CD4-positive, alpha-beta T cell treated with Interleukin-10 for 1 hour (primary cell): ENCODE results near the gene DLK2.
"Not testable (repeated sequence)": the region's sequence is repeated elsewhere in the genome, so short reads cannot be mapped to it uniquely, and the experiment has no call there.

Experiments used
- DNase-seq: peaks from one replicate; pipeline ENCODE4 v3.0.0-alpha.2; 2020

The DLK2 gene

DNA sequence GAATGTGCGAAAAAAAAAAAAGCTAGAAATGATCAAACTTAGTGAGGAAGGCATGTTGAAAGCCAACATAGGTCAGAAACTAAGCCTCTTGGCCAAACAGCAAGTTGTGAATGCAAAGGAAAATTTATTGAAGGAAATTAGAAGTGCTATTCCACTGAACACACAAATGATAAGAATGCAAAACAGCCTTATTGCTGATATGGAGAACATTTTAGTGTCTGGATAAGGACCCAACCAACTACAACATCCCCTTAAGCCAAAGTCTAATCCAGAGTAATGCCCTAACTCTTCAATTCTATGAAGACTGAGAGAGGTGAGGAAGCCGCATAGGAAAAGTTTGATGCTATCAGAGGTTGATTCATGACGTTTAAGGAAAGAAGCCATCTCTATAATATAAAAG is 33.5 kb downstream of the DLK2 start:
- no peak for DNase-seq

DNA sequence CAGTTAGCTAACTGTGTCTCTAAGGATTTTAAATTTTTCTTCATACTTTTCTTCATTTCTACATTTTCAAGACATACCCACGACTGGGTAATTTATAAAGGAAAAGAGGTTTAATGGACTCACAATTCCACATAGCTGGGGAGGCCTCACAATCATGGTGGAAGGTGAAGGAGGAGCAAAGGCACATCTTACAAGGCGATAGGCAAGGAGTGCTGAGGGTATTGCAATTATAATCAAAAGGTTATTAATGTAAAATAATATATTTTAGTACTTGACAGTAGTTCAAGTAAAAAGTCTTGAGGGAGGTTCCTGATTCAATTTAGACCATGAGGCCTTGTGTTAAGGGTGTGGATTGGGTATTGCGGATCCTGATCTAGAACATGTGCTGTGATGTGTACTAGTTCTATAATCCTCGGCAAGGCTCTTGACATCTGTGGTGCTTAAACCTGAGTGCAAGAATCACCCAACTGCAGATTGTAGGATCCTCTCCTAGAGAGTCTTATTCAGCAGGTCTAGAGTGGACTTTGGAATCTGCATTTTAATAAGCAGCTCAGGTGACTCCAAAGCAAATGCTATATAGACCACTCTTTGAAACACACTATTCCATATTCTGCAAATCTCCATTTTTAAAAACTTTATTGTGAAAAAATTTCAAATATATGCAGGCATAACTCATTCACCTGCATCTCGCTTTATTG is 35.2 kb downstream of the DLK2 start:
- DNase-seq: no peak

DNA sequence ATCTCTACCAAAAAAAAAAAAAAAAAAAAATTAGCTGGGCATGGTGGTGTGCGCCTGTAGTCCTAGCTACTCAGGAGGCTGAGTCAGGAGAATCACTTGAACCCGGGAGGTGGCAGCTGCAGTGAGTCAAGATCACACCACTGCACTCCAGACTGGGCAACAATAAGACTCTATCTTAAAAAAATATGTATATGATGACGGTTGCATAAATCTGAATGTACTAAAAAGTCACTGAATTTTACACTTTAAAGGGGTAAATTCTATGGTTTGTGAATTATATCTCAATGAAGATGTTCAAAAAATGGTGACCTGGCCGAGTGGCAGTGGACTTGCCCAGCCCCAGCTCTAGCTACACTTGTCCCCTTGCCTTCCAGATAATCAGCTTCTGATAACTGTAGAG is 38.4 kb downstream of the DLK2 start:
- no peak for DNase-seq

DNA sequence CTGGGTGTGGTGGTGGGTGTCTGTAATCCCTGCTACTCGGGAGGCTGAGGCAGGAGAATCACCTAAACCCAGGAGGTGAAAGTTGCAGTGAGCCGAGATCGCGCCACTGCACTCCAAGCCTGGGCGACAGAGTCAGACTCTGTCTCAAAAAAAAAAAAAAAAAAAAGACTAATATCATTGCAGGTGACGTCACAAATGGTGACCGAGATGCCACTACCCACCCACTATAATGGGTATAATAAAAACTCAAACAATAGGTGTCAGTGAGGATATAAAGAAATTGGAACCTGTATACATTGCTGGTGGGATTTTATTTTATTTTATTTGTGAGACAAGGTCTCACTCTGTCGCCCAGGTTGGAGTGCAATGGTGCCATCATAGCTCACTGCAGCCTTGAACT is 40.1 kb downstream of the DLK2 start:
- not testable (repeated sequence) for DNase-seq

DNA sequence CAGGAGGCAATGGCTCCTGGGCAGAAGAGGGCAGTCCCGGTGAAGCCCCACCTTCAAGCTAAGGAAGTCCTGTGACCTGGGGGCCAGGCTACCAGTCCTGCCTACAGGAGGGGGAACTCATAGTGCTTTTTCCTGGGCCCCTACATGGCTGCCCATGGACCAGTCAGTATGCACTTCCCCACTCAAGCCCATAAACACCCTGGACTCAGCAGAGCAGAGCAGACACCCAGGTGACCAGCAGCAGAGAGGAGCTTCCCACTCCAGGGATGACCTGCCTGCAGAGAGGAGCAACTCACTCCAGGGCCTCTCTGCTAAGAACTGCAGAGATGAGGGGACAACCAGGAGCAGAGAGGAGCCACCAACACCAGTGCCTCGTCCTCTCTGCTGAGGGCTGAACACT is 42.3 kb downstream of the DLK2 start:
- DNase-seq: no peak

DNA sequence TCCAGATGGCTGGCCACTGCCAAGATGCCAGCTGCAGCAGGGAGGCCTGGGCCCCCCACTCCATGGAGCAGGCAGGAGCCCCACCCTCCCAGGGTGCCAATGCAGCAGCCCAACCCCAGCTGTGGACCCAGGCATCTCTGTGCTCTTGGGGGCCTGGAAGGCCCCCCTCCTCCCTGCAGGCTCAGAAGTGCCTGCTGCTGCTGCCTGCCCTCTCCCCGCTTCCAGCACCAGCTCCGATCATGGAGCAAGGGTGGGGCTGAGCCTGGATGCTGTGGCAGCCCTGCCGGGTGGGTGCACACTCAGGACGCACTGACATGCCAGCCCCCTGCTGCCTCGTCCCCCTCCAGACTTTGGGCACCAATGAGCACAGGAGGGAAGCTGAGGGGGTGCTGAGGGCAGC is 42.8 kb downstream of the DLK2 start:
- DNase-seq: no peak

DNA sequence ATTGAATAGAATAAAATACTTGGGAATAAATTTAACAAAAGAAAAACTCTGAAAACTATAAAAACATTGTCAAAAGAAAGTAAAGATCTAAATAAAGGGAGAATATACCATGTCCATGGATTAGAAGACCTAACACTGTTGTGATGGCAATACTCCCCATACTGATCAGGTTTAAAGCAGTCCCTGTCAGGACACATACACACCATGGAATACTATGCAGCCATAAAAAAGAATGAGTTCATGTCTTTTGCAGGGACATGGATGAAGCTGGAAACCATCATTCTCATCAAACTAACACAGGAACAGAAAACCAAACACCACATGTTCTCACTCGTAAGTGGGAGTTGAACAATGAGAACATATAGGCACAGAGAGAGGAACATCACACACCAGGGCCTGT is 44.6 kb downstream of the DLK2 start:
- not testable (repeated sequence) for DNase-seq

DNA sequence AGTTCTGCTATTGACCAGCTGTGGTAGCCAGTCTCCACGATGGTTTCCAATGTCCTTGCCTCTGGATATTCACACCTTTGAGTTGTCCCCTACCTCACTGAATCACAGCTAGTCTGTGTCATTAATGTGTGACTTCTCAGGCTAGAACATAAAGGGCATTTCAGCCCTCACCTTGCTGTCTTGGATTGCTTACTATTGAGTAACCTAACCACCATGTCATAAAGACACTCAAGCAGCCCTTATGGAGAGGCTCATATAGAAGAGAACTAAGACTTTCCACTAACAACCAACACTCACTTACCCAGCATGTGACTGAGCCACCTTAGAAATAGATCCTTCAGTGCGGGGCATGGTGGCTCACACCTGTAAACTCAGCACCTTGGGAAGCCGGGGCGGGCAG is 47.1 kb downstream of the DLK2 start:
- no peak for DNase-seq

DNA sequence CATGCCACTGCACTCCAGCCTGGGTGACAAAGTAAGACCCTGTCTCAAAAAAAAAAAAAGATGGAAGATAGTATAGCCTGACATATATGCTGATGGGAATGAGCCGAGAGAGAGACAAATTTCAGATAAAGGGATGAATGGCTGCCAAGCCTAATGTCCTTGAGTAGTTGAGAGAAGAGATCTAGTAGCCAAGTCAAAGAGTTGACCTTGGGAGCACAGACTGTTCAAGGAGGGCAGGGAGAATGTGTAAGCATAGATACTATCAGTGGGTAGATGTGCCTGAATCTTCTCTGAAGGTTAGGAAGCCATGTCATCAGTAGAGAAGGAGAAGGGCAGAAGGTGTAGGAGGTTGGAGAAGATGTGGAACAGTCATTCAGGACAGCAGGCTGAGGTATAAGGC is 48.1 kb downstream of the DLK2 start:
- no peak for DNase-seq

DNA sequence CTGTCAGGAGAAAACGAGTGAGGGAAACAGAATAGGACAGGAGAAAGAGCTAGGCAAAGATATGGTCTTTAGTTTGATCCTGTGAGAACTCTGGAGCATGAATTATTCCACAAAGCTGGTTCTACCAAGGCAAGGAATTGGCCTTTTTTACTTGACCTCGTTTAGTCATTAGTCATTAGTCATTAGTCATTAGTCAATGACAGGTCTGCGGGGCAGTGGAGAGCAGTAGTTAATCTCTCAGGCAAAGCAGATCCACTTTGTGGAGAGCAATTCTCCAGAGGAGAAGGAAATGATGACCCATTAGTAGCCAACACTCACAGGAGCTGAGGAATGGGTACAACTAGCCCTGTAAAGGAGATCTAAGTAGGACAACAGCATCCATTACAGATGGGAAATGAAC is 50.0 kb downstream of the DLK2 start:
- no peak for DNase-seq

DNA sequence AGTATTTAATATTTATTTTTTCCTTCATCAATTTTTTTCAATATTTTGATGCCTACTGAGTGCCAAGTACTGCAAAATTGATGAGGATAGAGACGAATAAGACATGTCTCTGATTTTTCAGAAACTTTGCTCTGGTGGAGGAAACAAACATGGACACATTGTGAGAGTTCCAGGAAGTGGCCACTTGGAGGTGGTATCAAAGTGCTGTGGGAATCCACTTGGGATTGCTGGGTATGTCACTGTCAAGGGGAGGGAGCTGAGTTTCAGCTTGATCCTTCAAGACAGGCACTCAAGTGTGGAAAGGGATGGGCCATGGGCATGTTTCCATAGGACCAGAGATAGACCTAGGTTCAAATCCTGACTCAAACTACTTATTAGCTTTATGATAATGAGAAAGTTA is 52.5 kb downstream of the DLK2 start:
- no peak for DNase-seq

DNA sequence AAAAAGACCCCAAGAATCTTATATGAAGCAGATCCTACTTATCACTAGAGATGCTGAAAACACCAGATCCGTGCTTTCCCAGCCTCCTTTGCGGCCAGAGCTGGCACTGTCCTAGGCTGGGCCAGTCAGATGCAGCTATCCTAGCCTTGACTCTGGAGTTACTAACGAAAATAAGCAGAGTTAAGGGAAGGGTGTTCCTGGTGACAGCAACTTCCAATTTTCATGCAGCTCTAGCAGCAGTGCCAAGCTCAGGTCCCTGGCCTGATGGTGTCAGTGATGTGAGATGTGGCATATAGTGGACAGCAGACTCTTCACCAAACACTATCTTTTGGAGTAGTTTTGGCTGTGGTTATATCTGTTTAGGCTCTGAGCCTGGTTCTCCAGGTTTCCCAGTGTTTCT is 53.6 kb downstream of the DLK2 start:
- DNase-seq: no peak
